GM19099 (cell line): ENCODE results near the gene ZNF821.

Source experiments
- POLR2A ChIP-seq: IDR thresholded peaks from 3 replicates; pipeline ENCODE4 v1.6.1; 2011; ENCODE audit warnings: low read depth; ENCODE audit not compliant: insufficient read length; ENCODE audit errors: extremely low read depth

ZNF821 gene

GRCh38 chr16:71883849-71884638 is at the start of gene ZNF821:
TSS of gene ZNF821 (minus strand) at chr16:71884182. CDS start at chr16:71879946, 4,236 bp downstream.
- peak; percentile 39 for TF ChIP-seq POLR2A

GRCh38 chr16:71933017-71933416 is 49.0 kb upstream of the ZNF821 start:
- TF ChIP-seq POLR2A, result no peak

GRCh38 chr16:71931599-71931998 is 47.6 kb upstream of the ZNF821 start:
- TF ChIP-seq POLR2A, result no peak

GRCh38 chr16:71931001-71931400 is 47.0 kb upstream of the ZNF821 start:
- no peak for TF ChIP-seq POLR2A

GRCh38 chr16:71930013-71930563 is 46.1 kb upstream of the ZNF821 start:
- no peak for TF ChIP-seq POLR2A

GRCh38 chr16:71929048-71929447 is 45.1 kb upstream of the ZNF821 start:
- no peak for TF ChIP-seq POLR2A

- TF ChIP-seq POLR2A, result no peak
Measured at GRCh38 chr16:71927787-71928186, 43.8 kb upstream of the ZNF821 start.

- TF ChIP-seq POLR2A, result no peak
Measured at GRCh38 chr16:71927383-71927782, 43.4 kb upstream of the ZNF821 start.

GRCh38 chr16:71924710-71925109 is 40.7 kb upstream of the ZNF821 start:
- no peak for TF ChIP-seq POLR2A

GRCh38 chr16:71923941-71924690 is 40.1 kb upstream of the ZNF821 start:
- no peak for TF ChIP-seq POLR2A

GRCh38 chr16:71920658-71921057 is 36.7 kb upstream of the ZNF821 start:
- TF ChIP-seq POLR2A, result no peak

GRCh38 chr16:71919035-71919434 is 35.1 kb upstream of the ZNF821 start:
- no peak for TF ChIP-seq POLR2A

GRCh38 chr16:71917900-71918299 is 33.9 kb upstream of the ZNF821 start:
- TF ChIP-seq POLR2A, result no peak

- TF ChIP-seq POLR2A, result no peak
Measured at GRCh38 chr16:71916397-71916920, 32.5 kb upstream of the ZNF821 start.

- no peak for TF ChIP-seq POLR2A
Measured at GRCh38 chr16:71915350-71915749, 31.4 kb upstream of the ZNF821 start.
